Measurements from ENCODE around the gene STAM2. TPM values are rescaled to one million over a fixed set of nuclear protein-coding genes. Genes with fewer than 3 reads are reported as not detected.
"Not testable (repeated sequence)": the region's sequence is repeated elsewhere in the genome, so short reads cannot be mapped to it uniquely, and the experiment has no call there.

The STAM2 gene
- total RNA-seq: 10 to 100 TPM; 14.8 to 17.3 TPM

- Mint-ChIP-seq H3K9me3 (no peaks in the 10 kb centered on the region), H3K27ac (peak within 1 kb of the TSS; percentile 99), H3K36me3 (ENCODE audit: low read depth) (peaks cover 5% of the 10 kb centered on the region), H3K27me3 (no peaks in the 10 kb centered on the region), H3K4me1 (peaks cover 14% of the 10 kb centered on the region), H3K4me3 (peak within 1 kb of the TSS; percentile 92)
- peak; percentile 88 for ATAC-seq (replicated peaks)
These were observed at the start of gene STAM2 for GRCh38 chr2:152175368-152176112. TSS of gene STAM2 (minus strand) at chr2:152175763. CDS start at chr2:152175642, 121 bp downstream.

GRCh38 chr2:152223977-152224376 lies 48.4 kb upstream of the STAM2 start:
- Mint-ChIP-seq H3K36me3 (ENCODE audit: low read depth) (no peaks in the 10 kb centered on the region), H3K4me3 (no peak overlapping the region), H3K27ac (no peak overlapping the region), H3K9me3 (no peaks in the 10 kb centered on the region), H3K4me1 (no peaks in the 10 kb centered on the region), H3K27me3 (peaks cover 18% of the 10 kb centered on the region)
- no peak for ATAC-seq (replicated peaks)

GRCh38 chr2:152222975-152223637 lies 47.5 kb upstream of the STAM2 start:
- ATAC-seq (replicated peaks): no peak
- Mint-ChIP-seq H3K27ac (no peak overlapping the region), H3K4me3 (no peak overlapping the region), H3K27me3 (peaks cover 18% of the 10 kb centered on the region), H3K9me3 (no peaks in the 10 kb centered on the region), H3K4me1 (no peaks in the 10 kb centered on the region), H3K36me3 (ENCODE audit: low read depth) (no peaks in the 10 kb centered on the region)

GRCh38 chr2:152221839-152222238 lies 46.3 kb upstream of the STAM2 start:
- H3K27me3 Mint-ChIP-seq: peaks cover 16% of the 10 kb centered on the region
- no peak overlapping the region for H3K27ac Mint-ChIP-seq
- no peaks in the 10 kb centered on the region for H3K9me3 Mint-ChIP-seq
- H3K4me1 Mint-ChIP-seq: no peaks in the 10 kb centered on the region
- no peak for ATAC-seq (replicated peaks)
- H3K36me3 Mint-ChIP-seq (ENCODE audit: low read depth): no peaks in the 10 kb centered on the region
- no peak overlapping the region for H3K4me3 Mint-ChIP-seq

GRCh38 chr2:152219077-152219828 lies 43.7 kb upstream of the STAM2 start:
- H3K36me3 Mint-ChIP-seq (ENCODE audit: low read depth): no peaks in the 10 kb centered on the region
- no peaks in the 10 kb centered on the region for H3K4me1 Mint-ChIP-seq
- H3K9me3 Mint-ChIP-seq: no peaks in the 10 kb centered on the region
- no peak for ATAC-seq (replicated peaks)
- H3K27me3 Mint-ChIP-seq: peaks cover 7% of the 10 kb centered on the region
- no peak overlapping the region for H3K4me3 Mint-ChIP-seq
- no peak overlapping the region for H3K27ac Mint-ChIP-seq

- no peaks in the 10 kb centered on the region for H3K4me1 Mint-ChIP-seq
- no peaks in the 10 kb centered on the region for H3K36me3 Mint-ChIP-seq (ENCODE audit: low read depth)
- H3K27ac Mint-ChIP-seq: no peak overlapping the region
- ATAC-seq (replicated peaks): no peak
- H3K9me3 Mint-ChIP-seq: no peaks in the 10 kb centered on the region
- H3K4me3 Mint-ChIP-seq: no peak overlapping the region
- H3K27me3 Mint-ChIP-seq: peaks cover 17% of the 10 kb centered on the region
These were observed 25.9 kb upstream of the STAM2 start for GRCh38 chr2:152201466-152201830.

- H3K4me3 Mint-ChIP-seq: no peak overlapping the region
- peak; percentile 97 for ATAC-seq (replicated peaks)
- no peaks in the 10 kb centered on the region for H3K9me3 Mint-ChIP-seq
- H3K27ac Mint-ChIP-seq: no peak overlapping the region
- no peaks in the 10 kb centered on the region for H3K36me3 Mint-ChIP-seq (ENCODE audit: low read depth)
- H3K4me1 Mint-ChIP-seq: no peaks in the 10 kb centered on the region
- peaks cover 14% of the 10 kb centered on the region for H3K27me3 Mint-ChIP-seq
These were observed 25.3 kb upstream of the STAM2 start for GRCh38 chr2:152200565-152201465.

- H3K27ac Mint-ChIP-seq: no peak overlapping the region
- H3K36me3 Mint-ChIP-seq (ENCODE audit: low read depth): no peaks in the 10 kb centered on the region
- peaks cover 16% of the 10 kb centered on the region for H3K27me3 Mint-ChIP-seq
- no peak overlapping the region for H3K4me3 Mint-ChIP-seq
- no peak for ATAC-seq (replicated peaks)
- H3K4me1 Mint-ChIP-seq: no peaks in the 10 kb centered on the region
- H3K9me3 Mint-ChIP-seq: no peaks in the 10 kb centered on the region
These were observed 24.5 kb upstream of the STAM2 start for GRCh38 chr2:152200101-152200500.

GRCh38 chr2:152198499-152198898 lies 22.9 kb upstream of the STAM2 start:
- Mint-ChIP-seq H3K36me3 (ENCODE audit: low read depth) (no peaks in the 10 kb centered on the region), H3K4me1 (no peaks in the 10 kb centered on the region), H3K27me3 (peaks cover 21% of the 10 kb centered on the region), H3K9me3 (no peaks in the 10 kb centered on the region), H3K27ac (no peak overlapping the region), H3K4me3 (no peak overlapping the region)
- ATAC-seq (replicated peaks): no peak

- H3K4me3 Mint-ChIP-seq: not testable (repeated sequence)
These were observed 22.1 kb upstream of the STAM2 start for GRCh38 chr2:152197508-152198284.

GRCh38 chr2:152189622-152190495 lies 14.3 kb upstream of the STAM2 start:
- Mint-ChIP-seq H3K36me3 (ENCODE audit: low read depth) (no peaks in the 10 kb centered on the region), H3K9me3 (no peaks in the 10 kb centered on the region), H3K4me1 (no peaks in the 10 kb centered on the region), H3K27me3 (peaks cover 32% of the 10 kb centered on the region), H3K4me3 (no peak overlapping the region), H3K27ac (no peak overlapping the region)
- no peak for ATAC-seq (replicated peaks)

More at GRCh38 chr2:152197508-152198284, 22.1 kb upstream of the STAM2 start:
- not testable (repeated sequence) for H3K4me1 Mint-ChIP-seq; H3K9me3 Mint-ChIP-seq; H3K36me3 Mint-ChIP-seq (ENCODE audit: low read depth); H3K27ac Mint-ChIP-seq; ATAC-seq (replicated peaks)
- H3K27me3 Mint-ChIP-seq: peaks cover 28% of the 10 kb centered on the region

- not testable (repeated sequence) for H3K9me3 Mint-ChIP-seq; H3K36me3 Mint-ChIP-seq (ENCODE audit: low read depth); H3K27ac Mint-ChIP-seq; H3K4me1 Mint-ChIP-seq; ATAC-seq (replicated peaks); H3K4me3 Mint-ChIP-seq
- peaks cover 34% of the 10 kb centered on the region for H3K27me3 Mint-ChIP-seq
These were observed 11.2 kb upstream of the STAM2 start for GRCh38 chr2:152186808-152187207.

GRCh38 chr2:152186262-152186661 lies 10.7 kb upstream of the STAM2 start:
- no peak overlapping the region for H3K27ac Mint-ChIP-seq
- H3K9me3 Mint-ChIP-seq: no peaks in the 10 kb centered on the region
- H3K27me3 Mint-ChIP-seq: peaks cover 32% of the 10 kb centered on the region
- ATAC-seq (replicated peaks): no peak
- no peak overlapping the region for H3K4me3 Mint-ChIP-seq
- H3K36me3 Mint-ChIP-seq (ENCODE audit: low read depth): no peaks in the 10 kb centered on the region
- no peaks in the 10 kb centered on the region for H3K4me1 Mint-ChIP-seq

All from activated T-helper 17 cell treated with anti-CD3 and anti-CD28 coated beads, Interleukin-2, amount 50 U/mL, for 72 hours (primary cell).